ENCODE data around the gene FAM20A.

Gene FAM20A

GRCh38 chr17:68642118-68642412, 40.9 kb upstream of the FAM20A start:
- Histone ChIP-seq H3K9ac (ENCODE audit: low read depth, low read length, poor library complexity, severe bottlenecking) (no peak overlapping the region), H3K9me3 (ENCODE audit: insufficient read depth, low read depth, low read length) (no peaks in the 10 kb centered on the region), H3K4me2 (ENCODE audit: low read depth, low read length, poor library complexity, severe bottlenecking) (no peak overlapping the region), H3K4me1 (ENCODE audit: insufficient read depth, low read length, poor library complexity, severe bottlenecking) (no peaks in the 10 kb centered on the region), H3K79me2 (ENCODE audit: insufficient read depth, low read length) (no peaks in the 10 kb centered on the region), H2AFZ (ENCODE audit: low read length) (no peak overlapping the region), H3K9me2 (replicated peaks; ENCODE audit: low read depth, low read length) (no peaks in the 10 kb centered on the region), H3K4me3 (ENCODE audit: low read length, poor library complexity, severe bottlenecking) (no peak overlapping the region), H3F3A (ENCODE audit: low read depth) (no peaks in the 10 kb centered on the region), H4K20me1 (ENCODE audit: insufficient read depth, low read length, poor library complexity, severe bottlenecking) (no peaks in the 10 kb centered on the region), H3K36me3 (ENCODE audit: insufficient read depth, low read length) (no peaks in the 10 kb centered on the region), H3K27me3 (ENCODE audit: insufficient read depth, low read length, poor library complexity, severe bottlenecking) (no peaks in the 10 kb centered on the region)
- TF ChIP-seq EZH2phosphoT487 (IDR thresholded peaks at IDR 0.05; ENCODE audit: borderline replicate concordance) (no peak), CTCF (conservative IDR thresholded peaks at IDR 0.05; ENCODE audit: low read length) (no peak)

GRCh38 chr17:68641276-68642117, 40.3 kb upstream of the FAM20A start:
- H3K4me3 ChIP-seq (ENCODE audit: low read length, poor library complexity, severe bottlenecking) = no peak overlapping the region
- TF ChIP-seq CTCF (conservative IDR thresholded peaks at IDR 0.05; ENCODE audit: low read length) = no peak
- no peak for TF ChIP-seq EZH2phosphoT487 (IDR thresholded peaks at IDR 0.05; ENCODE audit: borderline replicate concordance)
- no peaks in the 10 kb centered on the region for H3K9me3 ChIP-seq (ENCODE audit: insufficient read depth, low read depth, low read length)
- H3K27me3 ChIP-seq (ENCODE audit: insufficient read depth, low read length, poor library complexity, severe bottlenecking) = no peaks in the 10 kb centered on the region
- H3K4me2 ChIP-seq (ENCODE audit: low read depth, low read length, poor library complexity, severe bottlenecking) = no peak overlapping the region
- H4K20me1 ChIP-seq (ENCODE audit: insufficient read depth, low read length, poor library complexity, severe bottlenecking) = no peaks in the 10 kb centered on the region
- no peaks in the 10 kb centered on the region for H3K36me3 ChIP-seq (ENCODE audit: insufficient read depth, low read length)
- H2AFZ ChIP-seq (ENCODE audit: low read length) = no peak overlapping the region
- H3K79me2 ChIP-seq (ENCODE audit: insufficient read depth, low read length) = no peaks in the 10 kb centered on the region
- no peak overlapping the region for H3K9ac ChIP-seq (ENCODE audit: low read depth, low read length, poor library complexity, severe bottlenecking)
- H3K4me1 ChIP-seq (ENCODE audit: insufficient read depth, low read length, poor library complexity, severe bottlenecking) = no peaks in the 10 kb centered on the region
- no peaks in the 10 kb centered on the region for H3K9me2 ChIP-seq (replicated peaks; ENCODE audit: low read depth, low read length)
- no peaks in the 10 kb centered on the region for H3F3A ChIP-seq (ENCODE audit: low read depth)

GRCh38 chr17:68640242-68640989, 39.2 kb upstream of the FAM20A start:
- H3F3A ChIP-seq (ENCODE audit: low read depth) = no peaks in the 10 kb centered on the region
- H3K79me2 ChIP-seq (ENCODE audit: insufficient read depth, low read length) = no peaks in the 10 kb centered on the region
- H3K4me1 ChIP-seq (ENCODE audit: insufficient read depth, low read length, poor library complexity, severe bottlenecking) = no peaks in the 10 kb centered on the region
- H3K36me3 ChIP-seq (ENCODE audit: insufficient read depth, low read length) = no peaks in the 10 kb centered on the region
- no peaks in the 10 kb centered on the region for H4K20me1 ChIP-seq (ENCODE audit: insufficient read depth, low read length, poor library complexity, severe bottlenecking)
- no peaks in the 10 kb centered on the region for H3K9me2 ChIP-seq (replicated peaks; ENCODE audit: low read depth, low read length)
- H3K9me3 ChIP-seq (ENCODE audit: insufficient read depth, low read depth, low read length) = no peaks in the 10 kb centered on the region
- H3K4me3 ChIP-seq (ENCODE audit: low read length, poor library complexity, severe bottlenecking) = no peak overlapping the region
- no peak overlapping the region for H3K4me2 ChIP-seq (ENCODE audit: low read depth, low read length, poor library complexity, severe bottlenecking)
- no peaks in the 10 kb centered on the region for H3K27me3 ChIP-seq (ENCODE audit: insufficient read depth, low read length, poor library complexity, severe bottlenecking)
- H2AFZ ChIP-seq (ENCODE audit: low read length) = no peak overlapping the region
- no peak for TF ChIP-seq EZH2phosphoT487 (IDR thresholded peaks at IDR 0.05; ENCODE audit: borderline replicate concordance)
- no peak for TF ChIP-seq CTCF (conservative IDR thresholded peaks at IDR 0.05; ENCODE audit: low read length)
- no peak overlapping the region for H3K9ac ChIP-seq (ENCODE audit: low read depth, low read length, poor library complexity, severe bottlenecking)
